Gastrocnemius medialis (tissue), 4 donors: ENCODE measurements around the gene HOXD9. TPM values are rescaled to one million over a fixed set of nuclear protein-coding genes. Genes with fewer than 3 reads are reported as not detected.

ENCODE experiments used
- ATAC-seq, 2 donors: fragments of 150-250 bp; one replicate each; pipeline ENCODE4 v1.9.1; 2016
- DNase-seq, 2 donors: peaks; one replicate each; pipeline ENCODE4 v3.0.0-alpha.2; 2019
- H3K27ac ChIP-seq, 4 donors: fragments of 200-600 bp; sonication (generic); 1 replicate in 1 of 4; 2 replicates in 3 of 4; pipeline ENCODE4 v1.5.1; 2016 to 2018; ENCODE audit warnings: mild to moderate bottlenecking in 2 of 4, moderate library complexity in 1 of 4
- H3K27me3 ChIP-seq, 3 donors: fragments of 200-600 bp; sonication (generic) in 2 of 3; 1 replicate in 1 of 3; 2 replicates in 2 of 3; pipeline versions ENCODE4 v1.5.1 to v1.6.0; 2016 to 2019; ENCODE audit warnings: mild to moderate bottlenecking in 1 of 3, moderate library complexity in 1 of 3
- H3K36me3 ChIP-seq, 2 donors: fragments of 200-600 bp; sonication (generic) in 1 of 2; one replicate each; pipeline ENCODE4 v1.5.1; 2017 to 2018
- H3K4me1 ChIP-seq, 2 donors: fragments of 200-600 bp; sonication (generic) in 1 of 2; one replicate each; pipeline ENCODE4 v1.5.1; 2016 to 2017; ENCODE audit warnings: mild to moderate bottlenecking in 2 of 2
- H3K4me3 ChIP-seq, 4 donors: fragments of 200-600 bp; sonication (generic) in 3 of 4; 1 replicate in 1 of 4; 2 replicates in 3 of 4; pipeline ENCODE4 v1.5.1; 2016 to 2019; ENCODE audit warnings: mild to moderate bottlenecking in 2 of 4
- H3K9me3 ChIP-seq, 3 donors: fragments of 200-600 bp; sonication (generic) in 2 of 3; 1 replicate in 1 of 3; 2 replicates in 2 of 3; pipeline ENCODE4 v1.5.1; 2016 to 2019
- CTCF ChIP-seq, 5 experiments: fragments of 450-650 bp in 3 of 5; fragments of 200-600 bp in 2 of 5; sonication (generic) in 2 of 5; IDR thresholded peaks in 4 of 5; conservative IDR thresholded peaks in 1 of 5; 1 replicate in 4 of 5; 2 replicates in 1 of 5; pipeline ENCODE4 v1.5.1; 2016 to 2019; ENCODE audit warnings: antibody characterized with exemption in 5 of 5, mild to moderate bottlenecking in 3 of 5, moderate library complexity in 3 of 5
- POLR2A ChIP-seq, 2 donors: fragments of 450-650 bp; IDR thresholded peaks; one replicate each; pipeline ENCODE4 v1.6.1; 2017; ENCODE audit warnings: antibody characterized with exemption in 2 of 2, mild to moderate bottlenecking in 2 of 2, moderate library complexity in 2 of 2
- in situ Hi-C, 4 donors: fragments of 200-750 bp; cut with MboI; loops; one replicate each; pipeline versions ENCODE4 v1.15.0 to v1.8.0; 2017; ENCODE audit warnings: low sequenced_read_pairs in 4 of 4
- intact Hi-C: fragments of 100-400 bp; cut with DNase I; formaldehyde crosslinking; loops from one replicate; pipeline ENCODE4 v1.15.1; 2023; ENCODE audit warnings: low total_unique reads
- total RNA-seq, 4 donors: library from RNA; depleted of rRNA; stranded (reverse); fragments of >200 nt; gene quantifications; one replicate each; pipeline versions ENCODE4 v1.1.0 to v1.2.3, GENCODE V29; 2016

HOXD9 gene
- total RNA-seq, 4 donors from 2014 or later, result 0.33 to 1.8 (median 0.78) TPM

- Histone ChIP-seq H3K4me3 (no peak overlapping the region), H3K9me3 (no peaks in the 10 kb centered on the region), H3K4me1 (peaks cover 14 to 15% of the 10 kb centered on the region in 2 donors), H3K27me3 (peaks cover 94 to 96% (median 96%) of the 10 kb centered on the region in 3 donors), H3K27ac (no peak overlapping the region), H3K36me3 (no peaks in the 10 kb centered on the region)
- no peak for ATAC-seq
- TF ChIP-seq POLR2A (IDR thresholded peaks at IDR 0.05), result no peak
- TF ChIP-seq CTCF (IDR thresholded peaks at IDR 0.05 in 4 of 5, conservative IDR thresholded peaks at IDR 0.05 in 1 of 5), result no peak
- DNase-seq, result no peak
- intact Hi-C loops, result no loop called here
- in situ Hi-C loops, result loop anchor here in 2 of 4 donors (25.0 kb wide), 1 partner anchor 709 kb away; no protein-coding TSS in a partner anchor
Measured at GRCh38 chr2:176103194-176103593, 19.3 kb upstream of the HOXD9 start.

- peaks cover 14 to 15% of the 10 kb centered on the region in 2 donors for H3K4me1 ChIP-seq
- TF ChIP-seq CTCF (IDR thresholded peaks at IDR 0.05 in 4 of 5, conservative IDR thresholded peaks at IDR 0.05 in 1 of 5), result no peak
- TF ChIP-seq POLR2A (IDR thresholded peaks at IDR 0.05), result no peak
- DNase-seq (no peak), ATAC-seq (no peak)
- H3K4me3 ChIP-seq, result peak overlapping the region in 2 of 4 donors; percentile 15 to 30
- intact Hi-C loops, result no loop called here
- H3K36me3 ChIP-seq, result no peaks in the 10 kb centered on the region
- in situ Hi-C loops, result loop anchor here in 2 of 4 donors (25.0 kb wide), 1 partner anchor 708 kb away; no protein-coding TSS in a partner anchor
- no peaks in the 10 kb centered on the region for H3K9me3 ChIP-seq
- H3K27ac ChIP-seq, result no peak overlapping the region
- H3K27me3 ChIP-seq, result peaks cover 92 to 96% (median 96%) of the 10 kb centered on the region in 3 donors
Measured at GRCh38 chr2:176103742-176104315, 18.7 kb upstream of the HOXD9 start.

- peak overlapping the region; percentile 9 to 30 (median 15) for H3K4me3 ChIP-seq
- peaks cover 92 to 96% (median 96%) of the 10 kb centered on the region in 3 donors for H3K27me3 ChIP-seq
- H3K36me3 ChIP-seq, result no peaks in the 10 kb centered on the region
- H3K4me1 ChIP-seq, result peaks cover 14 to 15% of the 10 kb centered on the region in 2 donors
- in situ Hi-C loops (loop anchor here in 2 of 4 donors (25.0 kb wide), 1 partner anchor 708 kb away; no protein-coding TSS in a partner anchor), intact Hi-C loops (no loop called here)
- H3K9me3 ChIP-seq, result no peaks in the 10 kb centered on the region
- DNase-seq (no peak), ATAC-seq (no peak)
- H3K27ac ChIP-seq, result no peak overlapping the region
- TF ChIP-seq POLR2A (IDR thresholded peaks at IDR 0.05) (no peak), CTCF (IDR thresholded peaks at IDR 0.05 in 4 of 5, conservative IDR thresholded peaks at IDR 0.05 in 1 of 5) (no peak)
Measured at GRCh38 chr2:176104316-176105077, 18.0 kb upstream of the HOXD9 start.

- in situ Hi-C loops (loop anchor here in 2 of 4 donors (25.0 kb wide), 1 partner anchor 707 kb away; no protein-coding TSS in a partner anchor), intact Hi-C loops (no loop called here)
- DNase-seq (no peak), ATAC-seq (no peak)
- Histone ChIP-seq H3K27me3 (peaks cover 92 to 96% (median 96%) of the 10 kb centered on the region in 3 donors), H3K9me3 (no peaks in the 10 kb centered on the region), H3K4me3 (peak overlapping the region in 3 of 4 donors; percentile 9 to 30 (median 15)), H3K4me1 (peaks cover 11 to 14% of the 10 kb centered on the region in 2 donors), H3K36me3 (no peaks in the 10 kb centered on the region), H3K27ac (no peak overlapping the region)
- TF ChIP-seq POLR2A (IDR thresholded peaks at IDR 0.05) (no peak), CTCF (IDR thresholded peaks at IDR 0.05 in 4 of 5, conservative IDR thresholded peaks at IDR 0.05 in 1 of 5) (no peak)
Measured at GRCh38 chr2:176105078-176105729, 17.3 kb upstream of the HOXD9 start.
